ENCODE results near the gene IRAG1.

- TF ChIP-seq CTCF (IDR thresholded peaks at IDR 0.05) (no peak), POLR2A (IDR thresholded peaks at IDR 0.05) (no peak)
Measured at GRCh38 chr11:10650630-10651029, 42.9 kb downstream of the IRAG1 start.
